Measurements from ENCODE around the gene PDZRN3. TPM values are rescaled to one million over a fixed set of nuclear protein-coding genes. Genes with fewer than 3 reads are reported as not detected.

The PDZRN3 gene
- total and polyA plus RNA-seq, 2 of the 13 experiments (the other 11 are each of a cell fraction or from before 2014, with no cell fraction given) = not detected

- TF ChIP-seq SNAPC2 (CRISPR knock-in tag; IDR thresholded peaks at IDR 0.05) (no peak), SYNCRIP (IDR thresholded peaks at IDR 0.05; ENCODE audit: insufficient read depth, low read depth, low read length) (no peak), ZUFSP (CRISPR knock-in tag; IDR thresholded peaks at IDR 0.05; ENCODE audit: borderline replicate concordance) (no peak), DR1 (CRISPR knock-in tag; IDR thresholded peaks at IDR 0.05) (no peak), ZNF232 (CRISPR knock-in tag; IDR thresholded peaks at IDR 0.05; ENCODE audit: borderline replicate concordance) (no peak), ZBTB26 (CRISPR knock-in tag; IDR thresholded peaks at IDR 0.05; ENCODE audit: borderline replicate concordance) (no peak), NFRKB (IDR thresholded peaks at IDR 0.05) (no peak), MED13 (CRISPR knock-in tag; IDR thresholded peaks at IDR 0.05) (no peak), TRIM24 (CRISPR knock-in tag; IDR thresholded peaks at IDR 0.05) (no peak), FOXK1 (CRISPR knock-in tag; IDR thresholded peaks at IDR 0.05; ENCODE audit: borderline replicate concordance, low read depth) (no peak), ZSCAN12 (CRISPR knock-in tag; IDR thresholded peaks at IDR 0.05) (no peak), ZMYM4 (CRISPR knock-in tag; IDR thresholded peaks at IDR 0.05) (no peak), WIZ (CRISPR knock-in tag; IDR thresholded peaks at IDR 0.05) (no peak), ZNF333 (CRISPR knock-in tag; IDR thresholded peaks at IDR 0.05; ENCODE audit: borderline replicate concordance) (no peak)
- Histone ChIP-seq H3K4me1 (ENCODE audit: insufficient read depth, low read length) (no peaks in the 10 kb centered on the region), H4K20me1 (ENCODE audit: insufficient read depth, low read length) (no peaks in the 10 kb centered on the region), H3K27me3 (ENCODE audit: control insufficient read depth in 1 of 2, insufficient read depth in 2 of 2, low read length in 2 of 2) (no peaks in the 10 kb centered on the region), H3K4me2 (ENCODE audit: low read depth, low read length) (no peak overlapping the region), H3K9me3 (ENCODE audit: low read length) (no peaks in the 10 kb centered on the region), H2AFZ (ENCODE audit: low read length) (no peak overlapping the region), H3K79me2 (ENCODE audit: insufficient read depth, low read length) (no peaks in the 10 kb centered on the region), H3K4me3 (replicated peaks in 1 of 3; ENCODE audit: insufficient read depth in 1 of 3, low read depth in 2 of 3, low read length in 3 of 3) (no peak overlapping the region), H3K27ac (ENCODE audit: extremely low read length, insufficient read depth, low read length) (no peak overlapping the region), H3K9ac (ENCODE audit: insufficient read depth, low read depth, low read length) (no peak overlapping the region), H3K36me3 (replicated peaks in 1 of 2; ENCODE audit: control insufficient read depth in 1 of 2, insufficient read depth in 2 of 2, low read length in 2 of 2) (no peaks in the 10 kb centered on the region)
- FAIRE-seq (no peak), ATAC-seq (no peak), DNase-seq (ENCODE audit: low spot score) (no peak)
- WGBS (ENCODE audit: low lambda C conversion rate) = 4% methylated on average over 2 of the region's 2 CpGs
- intact Hi-C loops (cut with micrococcal nuclease; ENCODE audit: unreplicated experiment) = no loop called here
- in situ Hi-C loops (cut with HindIII; ENCODE audit: extremely low pct_ligation_motif_present, low pct_unique_long_range_greater_than_20kb) = loop anchor here (5.0 kb wide), 1 partner anchor 331 kb away; no protein-coding TSS in a partner anchor
- CTCF ChIA-PET (ENCODE audit: low intra/inter-chr PET ratio, low total read pairs) = interaction anchor here (1.2 to 2.0 kb wide), 2 partner anchors 241 to 332 kb away, joined by 5 to 17 read pairs; no protein-coding TSS in a partner anchor
- no TSS peak for BruUV-seq (replicated peaks)
- POLR2A ChIA-PET = no interaction called here
Observed at GRCh38 chr3:73433079-73433478, 191.7 kb downstream of the PDZRN3 start.

Measured in HepG2 (cell line).